A549 (cell line): ENCODE measurements around the gene WSCD1.

ENCODE experiments used
- PHF8 ChIP-seq: fragments of 200-600 bp; sonication (generic); IDR thresholded peaks from 2 replicates; pipeline ENCODE4 v1.6.1; 2016; ENCODE audit warnings: low read depth, mild to moderate bottlenecking, antibody characterized with exemption, moderate library complexity, borderline replicate concordance
- POLR2A ChIP-seq: IDR thresholded peaks from 2 replicates; pipeline ENCODE4 v1.6.1; 2012; ENCODE audit warnings: mild to moderate bottlenecking, low read length
- TF ChIP-seq, protein P1 (sequence below): fragments of >200 bp; sonication (Bioruptor Twin); formaldehyde crosslinking; IDR thresholded peaks from 3 replicates; pipeline ENCODE4 v1.5.1; 2016

DNA sequence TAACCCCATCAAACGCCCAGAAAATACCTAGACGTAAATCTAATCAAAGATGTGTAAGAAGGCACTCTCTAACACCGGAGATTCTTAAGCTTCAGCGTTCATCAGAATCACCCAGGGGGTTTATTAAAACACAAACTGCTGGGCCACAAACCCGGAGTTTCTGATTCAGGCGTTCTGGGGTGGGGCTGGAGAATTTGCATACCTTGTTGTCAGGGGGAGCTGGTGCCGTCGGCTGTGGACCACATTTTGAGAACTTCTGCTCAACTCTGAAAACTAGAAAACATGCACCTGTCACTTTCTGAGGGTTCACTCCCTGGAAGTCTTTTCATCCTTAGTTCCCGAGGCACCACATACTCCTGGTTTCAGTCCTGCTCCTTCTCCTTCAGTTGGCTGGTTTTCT lies 48.6 kb upstream of the WSCD1 start:
- no peak for TF ChIP-seq PHF8
- TF ChIP-seq POLR2A, result no peak
- TF ChIP-seq, protein P1, sequence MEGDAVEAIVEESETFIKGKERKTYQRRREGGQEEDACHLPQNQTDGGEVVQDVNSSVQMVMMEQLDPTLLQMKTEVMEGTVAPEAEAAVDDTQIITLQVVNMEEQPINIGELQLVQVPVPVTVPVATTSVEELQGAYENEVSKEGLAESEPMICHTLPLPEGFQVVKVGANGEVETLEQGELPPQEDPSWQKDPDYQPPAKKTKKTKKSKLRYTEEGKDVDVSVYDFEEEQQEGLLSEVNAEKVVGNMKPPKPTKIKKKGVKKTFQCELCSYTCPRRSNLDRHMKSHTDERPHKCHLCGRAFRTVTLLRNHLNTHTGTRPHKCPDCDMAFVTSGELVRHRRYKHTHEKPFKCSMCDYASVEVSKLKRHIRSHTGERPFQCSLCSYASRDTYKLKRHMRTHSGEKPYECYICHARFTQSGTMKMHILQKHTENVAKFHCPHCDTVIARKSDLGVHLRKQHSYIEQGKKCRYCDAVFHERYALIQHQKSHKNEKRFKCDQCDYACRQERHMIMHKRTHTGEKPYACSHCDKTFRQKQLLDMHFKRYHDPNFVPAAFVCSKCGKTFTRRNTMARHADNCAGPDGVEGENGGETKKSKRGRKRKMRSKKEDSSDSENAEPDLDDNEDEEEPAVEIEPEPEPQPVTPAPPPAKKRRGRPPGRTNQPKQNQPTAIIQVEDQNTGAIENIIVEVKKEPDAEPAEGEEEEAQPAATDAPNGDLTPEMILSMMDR, result no peak
